HCT116 (cell line): ENCODE results near the gene USP36. TPM values are rescaled to one million over a fixed set of nuclear protein-coding genes. Genes with fewer than 3 reads are reported as not detected.

Experiments
- ATAC-seq: fragments of 200-7000 bp; cut with Tn5 transposase; 2 replicates; pipeline ENCODE4 v1.9.1; 2020; ENCODE audit warnings: mild to moderate bottlenecking, moderate library complexity
- BruUV-seq: library from RNA; stranded (reverse); fragments of 400-500 nt; replicated peaks from 2 replicates; lab custom pipeline; 2021; lab: Mats Ljungman, UMichigan
- CTCF ChIA-PET: fragments of 300-600 bp; sonication (Branson Sonifier 250); formaldehyde crosslinking; loops from one replicate; lab custom pipeline; 2021; ENCODE audit warnings: antibody characterized with exemption; lab: Charles Lee
- POLR2A ChIA-PET: fragments of 300-600, 350-600 bp; sonication (Branson Sonifier 250); formaldehyde crosslinking; loops from one replicate; lab custom pipeline; 2021; ENCODE audit warnings: antibody characterized with exemption; lab: Charles Lee
- RAD21 ChIA-PET, 2 experiments: fragments of 300-600 bp; sonication (Branson Sonifier 250); formaldehyde crosslinking; loops; one replicate each; lab custom pipeline; 2023; ENCODE audit warnings: low total read pairs in 2 of 2; ENCODE audit not compliant: uncharacterized antibody in 2 of 2, unreplicated experiment in 2 of 2, low non-redundant PET in 1 of 2; lab: Charles Lee
- DNase-seq: peaks from one replicate; pipeline ENCODE4 v3.0.0-alpha.2; 2010; ENCODE audit warnings: low read depth, low spot score
- H2AFZ ChIP-seq: fragments of 200-600 bp; shearing (Covaris generic), sonication (generic); 2 replicates; pipeline ENCODE4 v1.6.1; 2017; ENCODE audit warnings: low read depth, mixed run types, mixed read lengths, antibody characterized with exemption, low read length; ENCODE audit not compliant: poor library complexity, severe bottlenecking
- H3K27ac ChIP-seq: 2 replicates; pipeline ENCODE4 v1.5.1; 2012; ENCODE audit warnings: low read depth, low read length
- H3K27me3 ChIP-seq: fragments of 200-600 bp; sonication (generic); 2 replicates; pipeline ENCODE4 v1.6.1; 2016; ENCODE audit warnings: mixed run types, low read length, mixed read lengths; ENCODE audit not compliant: insufficient read depth
- H3K36me3 ChIP-seq, 2 experiments: fragments of 200-500 bp in 1 of 2; fragments of 200-600 bp in 1 of 2; sonication (Bioruptor generic) in 1 of 2; sonication (generic) in 1 of 2; 2 replicates each; pipeline versions ENCODE4 v1.5.1 to v1.6.1; 2014 to 2016; ENCODE audit warnings: low read length in 2 of 2, inconsistent platforms in 1 of 2, mixed read lengths in 1 of 2, mixed run types in 1 of 2; ENCODE audit not compliant: insufficient read depth in 2 of 2, control insufficient read depth in 1 of 2
- H3K4me1 ChIP-seq, 2 experiments: fragments of 200-600 bp in 1 of 2; sonication (generic) in 1 of 2; 2 replicates each; pipeline versions ENCODE4 v1.5.1 to v1.6.1; 2012 to 2017; ENCODE audit warnings: low read length in 2 of 2, inconsistent platforms in 1 of 2, mild to moderate bottlenecking in 1 of 2, mixed read lengths in 1 of 2, mixed run types in 1 of 2, moderate library complexity in 1 of 2; ENCODE audit not compliant: insufficient read depth in 2 of 2, control insufficient read depth in 1 of 2
- H3K4me2 ChIP-seq: fragments of 200-600 bp; sonication (generic); 2 replicates; pipeline ENCODE4 v1.6.1; 2017; ENCODE audit warnings: mixed run types, low read length, mixed read lengths
- H3K4me3 ChIP-seq, 2 experiments: fragments of 200-600 bp in 1 of 2; sonication (generic) in 1 of 2; replicated peaks in 1 of 2; 2 replicates each; pipeline ENCODE4 v1.5.1; 2011 to 2016; ENCODE audit warnings: low read length in 2 of 2, control low read depth in 1 of 2, low read depth in 1 of 2, mild to moderate bottlenecking in 1 of 2, mixed read lengths in 1 of 2, mixed run types in 1 of 2
- H3K79me2 ChIP-seq: fragments of 200-600 bp; sonication (generic); 2 replicates; pipeline ENCODE4 v1.6.1; 2017; ENCODE audit warnings: mild to moderate bottlenecking, mixed run types, low read length, moderate library complexity, mixed read lengths; ENCODE audit not compliant: insufficient read depth
- H3K9ac ChIP-seq: fragments of 200-600 bp; sonication (generic); 2 replicates; pipeline ENCODE4 v1.6.1; 2016; ENCODE audit warnings: low read length, mixed read lengths
- H3K9me2 ChIP-seq: fragments of 200-600 bp; sonication (generic), shearing (Covaris generic); 2 replicates; pipeline ENCODE4 v1.6.1; 2017; ENCODE audit warnings: mixed run types, mild to moderate bottlenecking, moderate library complexity; ENCODE audit not compliant: insufficient read depth
- H3K9me3 ChIP-seq, 2 experiments: fragments of 200-500 bp in 1 of 2; fragments of 200-600 bp in 1 of 2; sonication (Bioruptor generic) in 1 of 2; sonication (generic) in 1 of 2; 2 replicates each; pipeline ENCODE4 v1.6.1; 2014 to 2017; ENCODE audit warnings: low read length in 2 of 2, mixed read lengths in 2 of 2, inconsistent platforms in 1 of 2, low read depth in 1 of 2, mild to moderate bottlenecking in 1 of 2, mixed run types in 1 of 2, moderate library complexity in 1 of 2; ENCODE audit not compliant: control insufficient read depth in 1 of 2, insufficient read depth in 1 of 2
- H4K20me1 ChIP-seq: fragments of 200-600 bp; sonication (generic), shearing (Covaris generic); 2 replicates; pipeline ENCODE4 v1.6.1; 2017; ENCODE audit warnings: mixed run types, mild to moderate bottlenecking, moderate library complexity; ENCODE audit not compliant: insufficient read depth
- EGR1 ChIP-seq: IDR thresholded peaks from 2 replicates; pipeline ENCODE4 v1.6.1; 2012; ENCODE audit warnings: low read depth
- ELF1 ChIP-seq: IDR thresholded peaks from 2 replicates; pipeline ENCODE4 v1.6.1; 2012; ENCODE audit warnings: low read depth, borderline replicate concordance
- EZH2 ChIP-seq: fragments of 200-600 bp; sonication (generic); IDR thresholded peaks from 2 replicates; pipeline ENCODE4 v1.6.1; 2017; ENCODE audit warnings: antibody characterized with exemption, mixed run types
- EZH2phosphoT487 ChIP-seq: fragments of 200-600 bp; IDR thresholded peaks from 2 replicates; pipeline ENCODE4 v1.6.1; 2018; ENCODE audit warnings: antibody characterized with exemption, borderline replicate concordance
- FOSL1 ChIP-seq: IDR thresholded peaks from 2 replicates; pipeline ENCODE4 v1.6.1; 2012; ENCODE audit warnings: low read depth
- POLR2A ChIP-seq: IDR thresholded peaks from 2 replicates; pipeline ENCODE4 v1.7.0; 2011; ENCODE audit warnings: borderline replicate concordance; ENCODE audit not compliant: insufficient read depth, insufficient read length; ENCODE audit errors: extremely low read depth
- RAD21 ChIP-seq: IDR thresholded peaks from 2 replicates; pipeline ENCODE4 v1.6.1; 2012; ENCODE audit warnings: low read depth, mild to moderate bottlenecking
- SIN3A ChIP-seq: IDR thresholded peaks from 2 replicates; pipeline ENCODE4 v1.6.1; 2012; ENCODE audit warnings: low read depth
- SP1 ChIP-seq: IDR thresholded peaks from 2 replicates; pipeline ENCODE4 v1.6.1; 2012; ENCODE audit warnings: low read depth
- TCF7L2 ChIP-seq: IDR thresholded peaks from 2 replicates; pipeline ENCODE4 v1.7.0; 2011; ENCODE audit warnings: borderline replicate concordance, inconsistent platforms; ENCODE audit not compliant: insufficient read depth, insufficient read length; ENCODE audit errors: extremely low read depth
- ZFX ChIP-seq: fragments of 450-650 bp; IDR thresholded peaks from 2 replicates; pipeline ENCODE4 v1.6.1; 2017
- intact Hi-C: fragments of 100-400 bp; cut with micrococcal nuclease; formaldehyde crosslinking; loops from 2 replicates; pipeline ENCODE4 v1.10.0; 2022
- total RNA-seq: library from RNA; stranded (reverse); gene quantifications from one replicate; pipeline ENCODE4 v1.2.1, GENCODE V29; 2021; ENCODE audit not compliant: unreplicated experiment
- TF ChIP-seq, protein P1 (sequence below): IDR thresholded peaks from 2 replicates; pipeline ENCODE4 v1.6.1; 2012
- TF ChIP-seq, protein P2 (sequence below): IDR thresholded peaks from 2 replicates; pipeline ENCODE4 v1.6.1; 2011; ENCODE audit warnings: mild to moderate bottlenecking, low read length, moderate library complexity; ENCODE audit not compliant: insufficient replicate concordance; ENCODE audit errors: extremely low read depth
- TF ChIP-seq, protein P3 (sequence below): IDR thresholded peaks from 2 replicates; pipeline ENCODE4 v1.6.1; 2012

The USP36 gene
- total RNA-seq, 1 experiment from 2014 or later, result 104 TPM

DNA sequence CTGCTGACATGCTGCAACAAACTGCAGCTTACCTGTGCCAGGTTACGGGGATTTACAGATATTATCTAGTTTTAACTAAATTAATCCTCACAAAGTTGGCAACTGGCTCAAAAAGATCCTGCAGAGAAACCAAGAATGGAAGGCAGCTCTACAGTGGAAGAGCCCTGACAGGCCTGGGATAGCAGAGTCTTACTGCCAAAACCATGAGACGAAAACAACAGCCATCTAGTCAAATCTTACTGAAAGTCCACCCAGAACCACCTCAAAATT, 8.1 kb downstream of the USP36 start:
- Histone ChIP-seq H2AFZ (no peak overlapping the region), H3K4me3 (no peak overlapping the region), H3K27me3 (no peaks in the 10 kb centered on the region), H3K9me2 (no peaks in the 10 kb centered on the region), H3K4me1 (no peaks in the 10 kb centered on the region), H3K36me3 (peaks cover 78 to 97% of the 10 kb centered on the region in 2 experiments; a peak in 3 of 4 replicates), H3K4me2 (no peak overlapping the region), H3K27ac (no peak overlapping the region), H3K9ac (no peak overlapping the region), H4K20me1 (peaks cover 10% of the 10 kb centered on the region; the same call in 1 of the 2 replicates), H3K9me3 (no peaks in the 10 kb centered on the region), H3K79me2 (peaks cover 99% of the 10 kb centered on the region)
- TF ChIP-seq SIN3A (no peak), ELF1 (no peak), TCF7L2 (no peak), EGR1 (no peak), POLR2A (no peak), RAD21 (no peak), FOSL1 (no peak), EZH2 (no peak), SP1 (no peak), ZFX (no peak), EZH2phosphoT487 (no peak)
- TF ChIP-seq, protein P1, sequence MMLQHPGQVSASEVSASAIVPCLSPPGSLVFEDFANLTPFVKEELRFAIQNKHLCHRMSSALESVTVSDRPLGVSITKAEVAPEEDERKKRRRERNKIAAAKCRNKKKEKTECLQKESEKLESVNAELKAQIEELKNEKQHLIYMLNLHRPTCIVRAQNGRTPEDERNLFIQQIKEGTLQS, result no peak
- TF ChIP-seq, protein P2, sequence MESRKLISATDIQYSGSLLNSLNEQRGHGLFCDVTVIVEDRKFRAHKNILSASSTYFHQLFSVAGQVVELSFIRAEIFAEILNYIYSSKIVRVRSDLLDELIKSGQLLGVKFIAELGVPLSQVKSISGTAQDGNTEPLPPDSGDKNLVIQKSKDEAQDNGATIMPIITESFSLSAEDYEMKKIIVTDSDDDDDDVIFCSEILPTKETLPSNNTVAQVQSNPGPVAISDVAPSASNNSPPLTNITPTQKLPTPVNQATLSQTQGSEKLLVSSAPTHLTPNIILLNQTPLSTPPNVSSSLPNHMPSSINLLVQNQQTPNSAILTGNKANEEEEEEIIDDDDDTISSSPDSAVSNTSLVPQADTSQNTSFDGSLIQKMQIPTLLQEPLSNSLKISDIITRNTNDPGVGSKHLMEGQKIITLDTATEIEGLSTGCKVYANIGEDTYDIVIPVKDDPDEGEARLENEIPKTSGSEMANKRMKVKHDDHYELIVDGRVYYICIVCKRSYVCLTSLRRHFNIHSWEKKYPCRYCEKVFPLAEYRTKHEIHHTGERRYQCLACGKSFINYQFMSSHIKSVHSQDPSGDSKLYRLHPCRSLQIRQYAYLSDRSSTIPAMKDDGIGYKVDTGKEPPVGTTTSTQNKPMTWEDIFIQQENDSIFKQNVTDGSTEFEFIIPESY, result no peak
- TF ChIP-seq, protein P3, sequence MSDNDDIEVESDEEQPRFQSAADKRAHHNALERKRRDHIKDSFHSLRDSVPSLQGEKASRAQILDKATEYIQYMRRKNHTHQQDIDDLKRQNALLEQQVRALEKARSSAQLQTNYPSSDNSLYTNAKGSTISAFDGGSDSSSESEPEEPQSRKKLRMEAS, result no peak
- intact Hi-C loops, result no loop called here
- ChIA-PET POLR2A (interaction anchor here (1.2 kb wide), 1 partner anchor 10 kb away, joined by 3 read pairs; no protein-coding TSS in a partner anchor), RAD21 (no interaction called here), CTCF (no interaction called here)
- no TSS peak for BruUV-seq
- DNase-seq (no peak), ATAC-seq (no peak)
